ENCODE measurements around the gene APPBP2. TPM values are rescaled to one million over a fixed set of nuclear protein-coding genes. Genes with fewer than 3 reads are reported as not detected.
"Not testable (repeated sequence)": the region's sequence is repeated elsewhere in the genome, so short reads cannot be mapped to it uniquely, and the experiment has no call there.

The APPBP2 gene
- total and polyA plus RNA-seq, 2 donors (not counting 3 experiments of a cell fraction or from before 2014, with no cell fraction given), result 8.4 to 49.1 TPM

DNA sequence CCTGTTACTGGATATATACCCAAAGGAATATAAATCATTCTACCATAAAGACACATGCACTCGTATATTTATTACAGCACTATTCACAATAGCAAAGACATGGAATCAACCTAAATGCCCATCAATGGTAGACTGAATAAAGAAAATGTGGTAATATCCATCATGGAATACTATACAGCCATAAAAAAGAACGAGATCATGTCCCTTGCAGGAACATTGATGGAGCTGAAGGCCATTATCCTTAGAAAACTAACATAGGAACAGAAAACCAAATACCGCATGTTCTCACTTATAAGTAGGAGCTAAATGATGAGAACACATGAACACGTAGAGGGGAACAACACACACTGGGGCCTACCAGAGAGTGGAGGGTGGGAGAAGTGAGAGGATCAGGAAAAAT lies 107.0 kb downstream of the APPBP2 start:
- H3K9ac ChIP-seq (replicated peaks; ENCODE audit: extremely low read depth, insufficient read depth, low read length); H3K27me3 ChIP-seq (ENCODE audit: control insufficient read depth in 2 of 2, insufficient read depth in 2 of 2, low read length in 2 of 2); DNase-seq (ENCODE audit: low read depth, low spot score); H3K36me3 ChIP-seq (ENCODE audit: control insufficient read depth in 2 of 2, extremely low read depth in 1 of 2, insufficient read depth in 2 of 2, low read length in 2 of 2); H3K79me2 ChIP-seq (ENCODE audit: control insufficient read depth, insufficient read depth, low read length); dilution Hi-C loops (cut with MboI; ENCODE audit: extremely low pct_ligation_motif_present, low sequenced_read_pairs); FAIRE-seq; H3K27ac ChIP-seq (ENCODE audit: insufficient read depth, low read depth, low read length); BruUV-seq (replicated peaks); H3K4me2 ChIP-seq (ENCODE audit: insufficient read depth, low read length); H3K4me1 ChIP-seq (ENCODE audit: control insufficient read depth, extremely low read depth, insufficient read depth, low read length); H3K9me3 ChIP-seq (replicated peaks; ENCODE audit: control insufficient read depth, insufficient read depth, low read length); intact Hi-C loops (cut with micrococcal nuclease); POLR2A ChIA-PET; H2AFZ ChIP-seq (ENCODE audit: low read depth, low read length); H4K20me1 ChIP-seq (replicated peaks; ENCODE audit: control insufficient read depth, extremely low read depth, insufficient read depth, low read length); H3K9me1 ChIP-seq (replicated peaks; ENCODE audit: control insufficient read depth, extremely low read depth, insufficient read depth, low read length); H3K4me3 ChIP-seq (replicated peaks in 1 of 3; ENCODE audit: insufficient read depth in 1 of 3, low read depth in 1 of 3, low read length in 3 of 3): not testable (repeated sequence)
- CTCF ChIA-PET, result interaction anchor here (0.8 kb wide), 1 partner anchor 27 kb away, joined by 3 read pairs; the partner anchor contains the start of gene USP32

DNA sequence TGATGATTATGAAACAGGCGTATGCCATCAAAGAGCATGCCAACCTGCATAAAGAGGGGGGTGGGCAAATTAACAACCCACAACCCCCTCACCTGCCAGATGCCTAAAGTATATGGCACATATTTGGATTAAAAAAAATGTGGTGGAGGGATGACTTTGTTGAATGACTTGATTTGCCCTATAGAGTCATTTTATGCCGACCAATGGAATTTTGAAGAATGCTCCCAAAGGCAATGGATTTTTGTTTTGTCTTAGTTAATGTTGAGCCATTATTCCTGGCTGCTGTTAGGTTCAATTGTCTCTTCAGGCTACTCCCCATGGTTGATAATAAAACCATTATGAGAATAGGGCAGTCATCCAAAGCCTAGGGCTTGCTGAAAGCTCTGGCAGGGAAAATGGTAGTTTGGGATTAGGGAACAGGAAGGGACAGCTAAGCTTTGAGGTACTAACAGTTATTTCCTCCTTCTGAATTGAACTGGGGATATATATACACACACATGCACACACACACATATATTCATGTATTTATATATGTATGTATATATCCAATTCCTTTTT lies 109.6 kb downstream of the APPBP2 start:
- H4K20me1 ChIP-seq (replicated peaks; ENCODE audit: control insufficient read depth, extremely low read depth, insufficient read depth, low read length), result no peaks in the 10 kb centered on the region
- H3K9ac ChIP-seq (replicated peaks; ENCODE audit: extremely low read depth, insufficient read depth, low read length), result no peak overlapping the region
- no peaks in the 10 kb centered on the region for H3K79me2 ChIP-seq (ENCODE audit: control insufficient read depth, insufficient read depth, low read length)
- no TSS peak for BruUV-seq (replicated peaks)
- no peak overlapping the region for H2AFZ ChIP-seq (ENCODE audit: low read depth, low read length)
- FAIRE-seq (no peak), DNase-seq (ENCODE audit: low read depth, low spot score) (no peak)
- no peaks in the 10 kb centered on the region for H3K9me3 ChIP-seq (replicated peaks; ENCODE audit: control insufficient read depth, insufficient read depth, low read length)
- no peaks in the 10 kb centered on the region for H3K9me1 ChIP-seq (replicated peaks; ENCODE audit: control insufficient read depth, extremely low read depth, insufficient read depth, low read length)
- H3K4me3 ChIP-seq (replicated peaks in 1 of 3; ENCODE audit: insufficient read depth in 1 of 3, low read depth in 1 of 3, low read length in 3 of 3), result no peak overlapping the region
- no peak overlapping the region for H3K4me2 ChIP-seq (ENCODE audit: insufficient read depth, low read length)
- no peaks in the 10 kb centered on the region for H3K27me3 ChIP-seq (ENCODE audit: control insufficient read depth in 2 of 2, insufficient read depth in 2 of 2, low read length in 2 of 2)
- no peaks in the 10 kb centered on the region for H3K36me3 ChIP-seq (ENCODE audit: control insufficient read depth in 2 of 2, extremely low read depth in 1 of 2, insufficient read depth in 2 of 2, low read length in 2 of 2)
- POLR2A ChIA-PET, result no interaction called here
- H3K4me1 ChIP-seq (ENCODE audit: control insufficient read depth, extremely low read depth, insufficient read depth, low read length), result peaks cover 3% of the 10 kb centered on the region
- CTCF ChIA-PET, result no interaction called here
- intact Hi-C loops (cut with micrococcal nuclease) (no loop called here), dilution Hi-C loops (cut with MboI; ENCODE audit: extremely low pct_ligation_motif_present, low sequenced_read_pairs) (no loop called here)
- H3K27ac ChIP-seq (ENCODE audit: insufficient read depth, low read depth, low read length), result no peak overlapping the region
- TF ChIP-seq EZH2 (IDR thresholded peaks at IDR 0.05; ENCODE audit: borderline replicate concordance, low read depth, low read length, severe bottlenecking) (no peak), FOS (IDR thresholded peaks at IDR 0.05; ENCODE audit: borderline replicate concordance, insufficient read depth, low read length) (no peak), POLR2AphosphoS5 (IDR thresholded peaks at IDR 0.05; ENCODE audit: insufficient read depth, low read depth, low read length) (no peak), MYC (IDR thresholded peaks at IDR 0.05; ENCODE audit: low read depth, low read length) (no peak), GATA2 (IDR thresholded peaks at IDR 0.05; ENCODE audit: insufficient read depth, insufficient read length, low read depth, low read length) (no peak), POLR2A (IDR thresholded peaks at IDR 0.05; ENCODE audit: low read depth, low read length) (no peak), JUN (IDR thresholded peaks at IDR 0.05; ENCODE audit: borderline replicate concordance, insufficient read depth, insufficient read length, low read depth) (no peak)
- TF ChIP-seq, protein P1, sequence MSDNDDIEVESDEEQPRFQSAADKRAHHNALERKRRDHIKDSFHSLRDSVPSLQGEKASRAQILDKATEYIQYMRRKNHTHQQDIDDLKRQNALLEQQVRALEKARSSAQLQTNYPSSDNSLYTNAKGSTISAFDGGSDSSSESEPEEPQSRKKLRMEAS (IDR thresholded peaks at IDR 0.05; ENCODE audit: insufficient read depth, insufficient read length), result no peak
- TF ChIP-seq, protein P2, sequence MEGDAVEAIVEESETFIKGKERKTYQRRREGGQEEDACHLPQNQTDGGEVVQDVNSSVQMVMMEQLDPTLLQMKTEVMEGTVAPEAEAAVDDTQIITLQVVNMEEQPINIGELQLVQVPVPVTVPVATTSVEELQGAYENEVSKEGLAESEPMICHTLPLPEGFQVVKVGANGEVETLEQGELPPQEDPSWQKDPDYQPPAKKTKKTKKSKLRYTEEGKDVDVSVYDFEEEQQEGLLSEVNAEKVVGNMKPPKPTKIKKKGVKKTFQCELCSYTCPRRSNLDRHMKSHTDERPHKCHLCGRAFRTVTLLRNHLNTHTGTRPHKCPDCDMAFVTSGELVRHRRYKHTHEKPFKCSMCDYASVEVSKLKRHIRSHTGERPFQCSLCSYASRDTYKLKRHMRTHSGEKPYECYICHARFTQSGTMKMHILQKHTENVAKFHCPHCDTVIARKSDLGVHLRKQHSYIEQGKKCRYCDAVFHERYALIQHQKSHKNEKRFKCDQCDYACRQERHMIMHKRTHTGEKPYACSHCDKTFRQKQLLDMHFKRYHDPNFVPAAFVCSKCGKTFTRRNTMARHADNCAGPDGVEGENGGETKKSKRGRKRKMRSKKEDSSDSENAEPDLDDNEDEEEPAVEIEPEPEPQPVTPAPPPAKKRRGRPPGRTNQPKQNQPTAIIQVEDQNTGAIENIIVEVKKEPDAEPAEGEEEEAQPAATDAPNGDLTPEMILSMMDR (IDR thresholded peaks at IDR 0.05; ENCODE audit: extremely low read depth in 1 of 2, insufficient read depth in 1 of 2, low read depth in 1 of 2, low read length in 2 of 2), result no peak
